Stimulated activated CD8-positive, alpha-beta memory T cell treated with anti-CD3 and anti-CD28 coated beads, Interleukin-12 subunit alpha, Interleukin-12 subunit beta, amount 100 ng/mL, for 1 hour (primary cell): ENCODE data around the gene AK8.

Experiments used
- DNase-seq: peaks from one replicate; pipeline ENCODE4 v3.0.0-alpha.2; 2020; ENCODE audit warnings: low read depth

AK8 gene, protein sequence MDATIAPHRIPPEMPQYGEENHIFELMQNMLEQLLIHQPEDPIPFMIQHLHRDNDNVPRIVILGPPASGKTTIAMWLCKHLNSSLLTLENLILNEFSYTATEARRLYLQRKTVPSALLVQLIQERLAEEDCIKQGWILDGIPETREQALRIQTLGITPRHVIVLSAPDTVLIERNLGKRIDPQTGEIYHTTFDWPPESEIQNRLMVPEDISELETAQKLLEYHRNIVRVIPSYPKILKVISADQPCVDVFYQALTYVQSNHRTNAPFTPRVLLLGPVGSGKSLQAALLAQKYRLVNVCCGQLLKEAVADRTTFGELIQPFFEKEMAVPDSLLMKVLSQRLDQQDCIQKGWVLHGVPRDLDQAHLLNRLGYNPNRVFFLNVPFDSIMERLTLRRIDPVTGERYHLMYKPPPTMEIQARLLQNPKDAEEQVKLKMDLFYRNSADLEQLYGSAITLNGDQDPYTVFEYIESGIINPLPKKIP

DNA sequence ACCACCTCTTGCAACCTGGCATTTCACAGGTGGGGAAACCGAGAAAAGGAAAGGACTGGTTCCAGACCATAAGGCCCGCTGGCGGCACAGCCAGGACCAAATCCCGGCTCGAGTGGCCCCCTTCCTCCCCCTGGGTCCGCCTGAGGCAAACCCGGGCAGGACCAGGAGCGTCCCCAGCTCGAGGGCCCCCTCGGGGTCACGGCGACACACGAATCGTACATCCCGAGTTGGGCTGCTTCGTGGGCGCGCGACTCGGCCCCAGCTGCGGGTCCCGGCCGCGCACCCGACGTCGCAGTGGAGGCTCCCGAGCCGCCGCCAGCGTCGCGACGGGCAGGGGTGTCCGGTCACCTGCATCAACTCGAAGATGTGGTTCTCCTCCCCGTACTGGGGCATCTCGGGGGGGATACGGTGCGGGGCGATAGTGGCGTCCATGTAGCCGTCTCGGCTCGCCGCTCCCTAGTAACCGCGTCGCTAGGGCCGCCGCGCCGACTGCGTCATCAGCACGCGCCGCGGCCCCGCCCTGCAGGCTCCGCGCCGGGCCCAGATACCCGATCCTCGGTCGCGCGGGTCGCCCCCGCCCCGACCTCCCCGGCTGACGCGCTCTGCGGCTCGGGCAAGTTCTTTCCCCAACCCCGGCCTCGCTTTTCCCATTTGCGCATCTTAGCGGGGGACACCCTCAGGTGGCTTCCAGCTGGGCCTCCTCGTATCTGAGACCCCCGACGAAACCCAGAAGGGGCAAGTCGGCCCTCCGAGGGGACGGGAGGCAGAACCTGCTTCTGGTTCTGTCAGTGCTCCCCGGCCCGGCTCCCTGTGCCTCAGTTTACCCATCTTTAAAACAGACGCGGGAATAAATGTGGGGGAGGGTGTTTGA lies at the start of gene AK8:
AK8 (minus strand) TSS at position 461 of the 871 bp plus-strand sequence; CDS start at position 432, 29 bp downstream.
- peak; percentile 57 for DNase-seq

DNA sequence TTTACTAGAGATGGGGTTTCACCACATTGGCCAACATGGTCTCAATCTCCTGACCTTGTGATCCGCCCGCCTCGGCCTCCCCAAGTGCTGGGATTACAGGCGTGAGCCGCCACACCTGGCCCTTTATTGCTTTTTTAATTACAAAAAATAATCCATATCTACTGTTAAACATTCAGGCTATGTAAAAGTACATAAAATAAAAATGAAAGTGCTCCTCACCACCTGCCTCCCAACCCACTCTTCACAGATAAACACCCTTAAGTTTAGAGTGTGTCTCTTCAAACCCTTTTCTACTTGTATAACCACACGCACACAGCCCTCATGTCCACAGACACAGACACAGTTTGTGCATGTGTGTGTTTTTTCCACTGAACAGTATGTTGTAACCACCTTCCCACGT lies 49.6 kb upstream of the AK8 start:
- DNase-seq: no peak

DNA sequence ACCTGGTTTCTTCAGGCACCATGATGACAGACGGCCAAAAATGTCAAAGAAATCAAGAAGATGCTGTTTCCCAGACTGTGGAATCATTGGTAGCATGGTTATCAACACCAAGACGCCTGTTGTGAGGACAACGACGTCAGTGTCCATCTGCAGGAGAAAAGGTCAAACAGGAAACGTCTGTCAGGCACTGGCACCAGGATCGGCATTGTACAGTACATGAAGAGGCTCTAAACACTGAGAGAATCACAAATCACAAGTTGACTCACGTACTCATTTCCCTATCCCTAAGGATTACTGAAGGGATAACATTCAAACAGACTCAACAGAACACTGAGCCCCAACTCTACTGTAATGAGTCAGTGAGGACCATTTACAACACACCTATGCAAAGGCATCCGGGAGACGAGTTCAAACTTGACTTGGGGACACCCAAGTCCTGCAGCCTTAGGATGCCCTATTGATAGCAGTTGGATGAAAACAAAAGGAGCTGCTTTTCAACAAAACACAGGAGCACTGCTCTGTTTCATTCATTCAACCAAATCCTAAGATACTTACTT lies 45.3 kb upstream of the AK8 start:
- DNase-seq: no peak

DNA sequence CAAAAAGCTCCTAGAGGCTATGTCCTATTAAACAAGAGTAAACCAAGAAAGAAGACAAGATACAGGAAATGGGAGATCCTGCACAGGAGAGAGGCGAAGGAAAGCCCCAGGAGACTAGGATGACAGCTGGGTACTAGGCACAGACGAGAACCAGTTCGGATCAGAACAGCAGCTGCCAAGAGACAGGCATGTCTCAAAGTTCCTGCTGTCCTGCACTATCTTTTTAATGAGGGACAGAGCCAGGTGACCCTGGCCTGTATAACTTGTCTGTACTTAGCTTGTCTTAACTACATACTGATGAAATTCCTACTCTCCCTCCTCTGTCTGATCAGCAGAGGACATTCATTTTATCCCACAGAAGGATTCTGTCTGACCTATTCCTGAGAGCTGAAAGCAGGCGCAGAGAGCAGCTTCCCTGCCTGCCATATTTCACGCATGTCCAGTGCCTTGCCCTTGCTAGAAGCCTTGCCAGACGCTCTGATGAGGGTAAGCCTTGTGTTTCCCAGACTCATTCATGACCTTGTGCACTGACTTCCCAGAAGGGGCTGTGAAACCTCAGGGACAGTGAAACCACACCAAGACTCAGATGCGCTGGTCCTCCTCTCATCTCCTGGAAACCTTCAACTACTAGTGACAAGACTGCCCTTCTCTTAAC lies 41.7 kb upstream of the AK8 start:
- DNase-seq: no peak

DNA sequence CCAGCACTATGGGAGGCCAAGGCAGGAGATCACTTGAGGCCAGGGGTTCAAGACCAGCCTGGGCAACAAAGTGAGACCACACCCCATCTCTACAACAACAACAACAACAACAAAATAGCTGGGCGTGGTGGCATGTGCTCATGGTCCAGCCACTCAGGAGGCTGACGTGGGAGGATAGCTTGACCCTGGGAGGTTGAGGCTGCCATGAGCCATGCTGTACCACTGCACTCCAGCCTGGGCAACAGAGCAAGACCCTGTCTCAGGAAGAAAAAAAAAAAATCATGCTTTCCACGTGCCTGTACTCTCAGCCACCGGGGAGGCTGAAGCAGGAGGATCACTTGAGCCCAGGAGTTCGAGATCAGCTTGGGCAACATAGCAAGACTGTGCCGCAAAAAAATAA lies 36.8 kb upstream of the AK8 start:
- DNase-seq: no peak

DNA sequence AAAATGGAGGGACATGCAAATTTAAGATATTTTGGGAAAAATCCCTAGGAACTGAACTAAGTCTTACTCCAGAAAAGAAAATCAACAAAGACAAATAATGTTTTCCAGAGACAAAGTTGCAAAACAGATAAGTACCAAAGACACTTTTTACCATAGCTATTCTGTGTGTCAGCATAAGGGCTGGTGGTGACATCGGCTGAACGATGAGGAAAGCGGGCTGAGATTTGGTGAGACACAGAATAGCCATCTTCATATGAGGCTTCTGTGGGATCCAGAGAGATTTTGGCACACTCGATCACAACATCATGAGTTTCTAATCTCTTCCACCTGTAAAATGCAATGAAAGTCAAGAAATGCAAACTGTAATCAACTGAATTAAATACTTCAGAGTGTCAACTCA lies 34.0 kb upstream of the AK8 start:
- DNase-seq: no peak

DNA sequence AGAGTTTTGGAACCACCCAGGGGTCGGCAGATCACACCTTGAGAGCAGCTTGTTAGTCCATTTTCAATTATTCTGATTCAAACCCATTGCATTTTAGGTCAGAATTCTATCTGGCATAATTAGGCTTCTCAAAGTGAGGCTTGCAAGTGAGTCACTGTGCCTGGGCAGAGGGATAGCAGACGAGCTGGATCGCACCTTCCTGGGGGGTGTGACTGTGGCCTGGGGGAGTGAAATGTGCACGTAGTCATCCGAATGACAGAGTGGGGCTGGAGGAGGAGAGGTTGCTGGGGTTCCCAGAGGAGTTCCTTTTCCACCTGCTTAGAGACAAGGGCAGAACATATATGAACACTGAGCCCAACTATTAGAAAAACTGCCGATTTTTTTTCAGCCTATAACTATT lies 32.3 kb upstream of the AK8 start:
- DNase-seq: no peak

DNA sequence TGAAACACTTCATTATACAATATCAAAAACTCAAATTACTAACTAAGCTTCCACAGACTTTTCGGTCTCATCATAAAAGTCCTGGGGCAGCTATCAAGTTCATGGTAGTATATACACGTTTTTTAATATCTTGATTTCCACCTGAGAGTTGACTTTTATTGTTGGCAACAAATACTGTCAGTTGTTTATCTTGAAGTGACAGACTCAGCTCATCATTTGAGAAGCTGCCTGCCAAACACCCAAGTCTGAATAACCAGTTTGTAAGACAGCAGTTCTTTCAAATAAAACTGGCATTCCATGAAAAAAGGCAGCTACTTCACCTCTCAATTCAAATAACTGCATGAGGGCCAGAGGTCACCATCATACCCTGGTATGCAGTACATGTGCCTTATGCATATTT lies 31.2 kb upstream of the AK8 start:
- DNase-seq: no peak

DNA sequence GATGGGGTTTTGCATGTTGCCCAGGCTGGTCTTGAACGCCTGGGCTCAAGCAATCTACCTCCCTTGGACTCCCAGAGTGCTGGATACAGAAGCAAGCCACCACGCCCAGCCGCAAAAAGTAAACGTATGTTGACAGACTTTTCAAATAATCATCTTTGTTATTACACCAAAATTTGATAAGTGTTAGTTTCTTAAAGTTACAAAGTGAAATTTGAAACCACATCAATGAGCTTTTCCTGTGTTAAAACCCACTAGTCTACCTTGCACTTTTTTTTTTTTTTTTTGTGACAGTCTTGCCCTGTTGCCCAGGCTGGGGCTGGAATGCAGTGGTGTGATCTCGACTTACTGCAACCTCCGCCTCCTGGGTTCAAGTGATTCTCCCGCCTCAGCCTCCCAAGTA lies 30.6 kb upstream of the AK8 start:
- no peak for DNase-seq

DNA sequence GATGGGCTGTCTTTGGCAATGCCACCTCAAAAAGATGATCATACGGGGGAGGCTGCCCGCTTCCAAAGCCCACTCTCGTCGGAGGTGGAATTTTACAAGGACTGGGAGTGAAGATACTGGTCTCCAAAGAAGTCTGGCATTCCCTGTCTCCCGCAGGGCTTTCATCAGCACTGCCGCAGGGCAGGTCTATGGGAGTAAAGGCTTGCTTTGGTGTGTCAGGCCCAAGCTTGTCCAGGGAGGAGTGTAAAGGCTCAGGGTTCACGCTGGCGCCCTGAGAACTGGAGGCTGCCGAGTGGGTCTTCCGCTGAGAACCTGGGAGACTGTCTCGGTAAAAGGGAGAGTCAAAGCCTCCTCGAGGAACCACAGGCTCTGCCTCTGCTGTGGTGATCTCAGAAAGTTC lies 27.6 kb upstream of the AK8 start:
- no peak for DNase-seq

DNA sequence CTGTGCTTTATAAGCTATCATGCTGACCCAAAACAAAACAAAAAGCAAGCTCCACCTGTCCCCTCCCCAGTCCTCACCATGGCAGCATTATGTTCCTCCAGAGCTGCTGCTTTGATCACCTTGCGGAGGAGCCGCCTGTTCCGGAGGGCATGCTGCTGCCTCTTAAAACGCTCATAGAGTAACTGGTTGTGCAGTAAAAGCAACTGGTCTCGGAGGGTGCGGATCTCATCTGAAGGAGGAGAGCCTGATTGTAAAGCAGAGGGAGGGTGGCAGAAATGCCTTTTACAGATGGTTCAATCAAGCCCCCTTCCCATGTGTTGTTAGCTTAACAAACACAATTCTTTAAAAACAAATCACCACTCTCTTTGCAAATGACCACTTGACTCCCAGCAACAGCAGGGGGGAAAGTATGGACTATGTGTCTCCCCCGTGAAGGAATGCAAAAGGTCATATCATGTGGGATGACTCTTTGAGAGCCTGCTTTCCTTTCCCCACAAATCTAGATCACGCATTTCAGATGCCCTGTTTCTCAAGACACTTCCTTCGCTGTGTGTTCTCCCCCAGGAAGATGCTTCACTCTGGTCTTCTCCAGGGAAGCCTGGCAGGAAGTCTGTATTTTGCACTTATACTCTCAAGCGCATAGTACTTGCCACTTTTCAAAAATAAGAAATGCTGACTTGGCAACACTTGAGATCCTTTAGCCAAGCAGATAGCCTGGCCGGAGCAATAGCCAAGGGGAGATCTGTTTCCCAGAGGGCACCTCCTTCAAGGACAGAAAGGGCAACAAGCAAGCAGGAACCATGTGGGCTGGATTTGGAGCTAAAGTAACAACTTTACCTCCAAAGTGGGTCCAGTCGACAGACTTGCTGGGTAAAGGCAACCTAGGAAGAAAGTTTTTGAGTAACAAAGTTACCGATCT lies 25.7 kb upstream of the AK8 start:
- no peak for DNase-seq

DNA sequence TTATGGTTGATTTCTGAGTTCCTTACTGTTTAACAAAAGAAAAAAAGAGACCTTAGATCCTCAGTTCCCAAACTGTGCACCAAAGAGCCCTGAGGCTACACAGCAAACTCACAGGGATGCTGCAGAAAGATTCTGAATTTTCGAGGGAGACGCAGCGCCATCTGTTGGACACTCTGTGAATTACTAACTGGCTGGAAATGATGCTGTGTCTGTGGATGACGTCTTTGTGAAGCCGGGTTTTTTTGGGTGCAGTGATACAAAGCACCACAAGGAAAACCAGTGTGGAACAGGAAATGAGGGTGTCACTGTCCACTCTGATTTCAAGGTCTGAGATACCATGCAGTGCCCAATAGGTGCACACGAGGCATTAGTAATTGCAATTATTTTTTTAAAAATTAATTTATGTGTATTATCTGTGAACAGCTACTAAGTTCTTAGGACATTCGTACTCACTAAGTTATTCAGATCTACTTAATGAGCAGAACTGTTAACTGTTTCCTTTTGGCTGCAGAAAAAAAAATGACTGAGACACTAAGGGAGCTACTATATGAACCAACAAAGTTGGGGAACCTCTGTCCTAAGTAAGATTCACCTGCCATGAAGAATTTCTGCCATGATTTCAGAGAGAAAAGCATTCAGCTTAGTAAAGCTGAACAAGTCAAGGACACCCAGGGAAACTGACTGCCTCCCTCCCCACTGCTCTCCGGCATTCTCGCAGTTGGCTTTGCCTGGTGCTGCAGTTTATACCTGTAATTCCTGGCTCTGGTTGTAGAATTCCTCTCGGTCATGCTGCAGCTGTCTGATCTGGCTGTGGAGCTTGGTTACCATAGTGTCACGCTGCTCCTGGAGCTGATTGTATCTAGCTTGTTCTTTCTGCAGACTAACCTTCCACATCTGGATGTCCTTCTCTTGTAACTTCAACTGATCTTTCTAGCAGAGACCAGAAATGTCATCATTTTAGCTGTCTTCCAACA lies 24.1 kb upstream of the AK8 start:
- DNase-seq: peak; percentile 54

DNA sequence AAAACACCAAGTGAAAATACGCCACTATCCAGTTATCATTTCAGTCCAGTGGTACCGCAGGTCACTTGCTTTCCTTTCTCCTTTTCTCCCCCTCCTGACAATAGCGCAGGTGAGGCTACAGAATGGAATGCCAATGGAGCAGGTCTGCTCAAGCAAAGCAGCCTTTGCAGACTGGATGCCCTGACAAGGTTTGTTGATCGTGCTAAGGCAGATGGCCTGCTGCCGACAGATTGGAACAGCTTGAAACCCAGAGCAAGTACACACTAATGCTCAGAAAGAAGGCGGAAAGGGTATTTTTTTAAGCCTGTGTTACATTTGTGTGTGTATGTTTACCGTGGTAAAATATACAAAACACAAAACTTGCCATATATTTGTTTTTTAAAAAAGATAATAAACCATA lies 20.0 kb upstream of the AK8 start:
- no peak for DNase-seq

DNA sequence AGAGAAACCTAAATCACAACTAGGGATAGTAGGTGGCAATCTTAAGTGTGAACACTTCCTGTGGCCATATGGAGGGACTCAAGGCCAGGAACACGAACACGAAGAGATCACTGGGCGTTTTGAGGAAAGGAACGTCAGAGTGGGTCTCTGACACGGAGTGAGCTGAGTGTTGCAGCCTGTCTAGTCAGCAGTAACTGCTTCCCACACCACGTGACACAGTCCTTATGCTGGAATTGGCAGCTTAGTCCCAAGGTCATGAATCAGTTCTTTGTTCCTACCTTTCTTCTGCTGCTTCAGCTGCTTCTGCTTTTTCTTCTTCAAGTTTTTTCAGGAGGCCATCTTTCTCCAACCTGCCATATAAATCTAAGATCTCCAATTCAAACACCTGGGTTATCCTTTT lies 18.8 kb upstream of the AK8 start:
- DNase-seq: no peak

DNA sequence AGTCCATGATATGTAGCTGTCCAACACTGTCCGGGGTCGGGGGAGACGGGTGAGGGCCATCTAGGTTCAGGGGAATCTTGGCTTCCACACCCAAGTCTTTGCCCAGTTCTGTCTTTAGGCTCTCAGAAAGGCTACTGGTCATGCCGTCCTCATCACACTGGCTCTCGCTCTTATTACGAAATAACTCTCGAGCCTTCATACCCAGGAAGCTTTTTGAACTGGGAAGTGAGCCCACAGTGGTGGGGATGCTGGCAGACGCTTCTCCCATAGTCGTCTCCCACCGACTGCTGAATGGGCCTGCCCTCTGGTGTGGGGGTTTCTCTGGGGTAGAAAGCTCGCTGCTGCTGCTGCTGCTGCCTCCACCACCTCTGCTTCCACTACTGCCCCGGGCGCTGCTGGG lies 18.2 kb upstream of the AK8 start:
- no peak for DNase-seq

DNA sequence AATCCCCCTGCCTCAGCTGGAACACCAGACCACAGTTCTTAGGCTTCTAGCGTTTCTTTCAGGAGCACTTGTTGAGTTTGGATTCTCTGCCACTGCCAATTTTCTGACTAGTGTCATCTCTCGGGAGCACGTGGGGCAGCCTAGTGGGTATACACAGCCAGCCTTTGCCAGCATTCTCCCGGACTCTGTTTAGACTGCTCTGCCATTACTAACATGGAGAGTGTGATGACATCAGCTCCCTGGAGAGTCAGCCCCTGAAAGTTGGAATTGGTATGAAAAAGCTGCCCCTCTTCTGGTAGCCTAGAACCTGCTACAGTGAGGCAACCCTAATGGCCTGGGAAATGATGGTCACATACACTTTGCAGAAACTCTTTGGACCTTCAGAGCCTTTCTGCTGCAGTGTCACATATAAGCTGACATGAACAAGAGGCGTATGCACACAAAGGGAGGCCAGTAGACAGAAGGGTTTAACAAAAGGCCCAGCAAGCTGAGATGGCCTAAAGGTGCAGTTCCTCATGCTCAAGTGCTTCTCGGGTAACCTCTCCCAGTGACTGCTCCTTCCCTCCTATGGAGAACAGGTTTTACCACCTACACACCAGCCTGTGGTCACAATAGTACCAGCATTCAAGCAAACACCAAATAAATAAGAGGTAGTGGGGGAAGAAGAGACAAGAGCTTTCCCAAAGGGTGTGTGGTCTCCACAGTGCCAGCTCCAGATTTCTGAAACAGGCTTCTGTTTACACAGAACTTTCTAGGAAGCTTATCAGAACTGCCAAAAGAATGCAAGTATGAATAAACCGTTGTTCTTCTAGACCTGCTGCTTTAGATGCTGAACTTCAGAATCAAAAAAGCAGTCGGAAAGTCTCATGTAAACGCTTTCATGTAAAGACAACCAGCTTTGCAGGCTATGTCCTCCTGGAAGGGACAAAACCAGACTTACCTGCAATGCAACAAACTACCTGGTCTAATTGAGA lies 17.1 kb upstream of the AK8 start:
- no peak for DNase-seq

DNA sequence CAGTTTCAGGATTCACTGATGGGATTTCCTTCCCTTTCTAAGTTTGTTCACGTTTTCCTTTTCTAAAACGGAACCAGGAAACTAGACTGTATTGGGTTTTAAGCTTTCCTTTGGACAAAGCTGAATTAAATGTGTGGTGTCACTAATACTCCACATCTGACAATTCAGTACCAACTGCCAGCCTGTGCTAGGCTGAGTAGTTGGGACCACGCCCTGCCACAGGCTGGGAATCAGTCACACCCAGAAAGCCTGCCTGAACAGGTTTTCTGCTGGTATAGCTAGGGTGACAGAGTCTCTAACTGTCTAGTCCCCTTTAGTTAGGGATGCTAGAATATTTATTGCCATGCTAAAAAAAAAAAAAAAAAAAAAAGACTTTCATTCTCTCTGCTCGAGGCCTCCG lies 16.3 kb upstream of the AK8 start:
- DNase-seq: no peak

DNA sequence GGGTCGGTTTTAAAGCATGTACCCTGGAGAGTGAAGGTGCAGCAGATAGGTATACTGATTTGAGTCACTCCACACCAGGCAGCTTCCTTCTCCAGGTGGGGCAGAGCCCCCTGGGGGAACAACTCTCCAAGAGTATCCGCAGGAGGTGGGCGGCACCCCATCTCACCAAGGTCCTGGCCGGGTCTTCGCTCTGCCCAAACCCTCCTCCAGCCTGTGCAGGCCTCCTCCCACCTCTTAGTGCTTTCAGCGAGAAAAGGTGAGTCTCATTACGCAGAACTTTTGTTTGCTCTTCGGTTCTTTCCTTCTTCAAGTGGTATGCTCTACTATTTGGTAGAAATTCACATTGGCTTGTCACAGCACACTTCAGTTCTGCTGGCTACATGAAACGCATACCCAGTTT lies 14.3 kb upstream of the AK8 start:
- DNase-seq: no peak

DNA sequence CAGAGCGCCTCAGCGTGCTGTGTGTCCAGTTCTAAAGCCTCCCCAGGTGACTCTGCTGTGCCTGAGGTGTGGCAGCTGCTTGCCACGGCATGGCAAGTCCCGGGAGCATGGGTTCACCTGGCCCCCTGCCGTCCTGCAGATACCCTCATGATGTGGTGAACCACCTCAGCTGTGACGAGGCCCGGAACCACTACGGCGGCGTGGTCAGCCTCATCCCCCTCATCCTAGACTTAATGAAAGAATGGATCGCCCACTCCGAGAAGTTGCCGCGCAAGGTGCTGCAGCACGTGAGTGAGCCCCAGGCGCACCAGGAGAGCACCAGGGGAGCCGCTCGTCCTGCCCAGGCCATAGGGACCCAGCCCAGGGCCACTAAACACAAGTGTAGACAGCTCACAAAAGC lies 10.1 kb upstream of the AK8 start:
- no peak for DNase-seq
